BE2C (cell line): ENCODE measurements around the gene CCDC86.

Experiments
- DNase-seq: peaks from one replicate; pipeline ENCODE4 v3.0.0-alpha.2; 2020
- H3K27me3 ChIP-seq: fragments of 250-450 bp; sonication (Bioruptor Pico); 2 replicates; pipeline ENCODE4 v1.5.1; 2020; ENCODE audit warnings: mild to moderate bottlenecking
- H3K36me3 ChIP-seq: fragments of 250-450 bp; sonication (Bioruptor Pico); 2 replicates; pipeline ENCODE4 v1.5.1; 2020; ENCODE audit warnings: mild to moderate bottlenecking
- H3K4me1 ChIP-seq: fragments of 250-450 bp; sonication (Bioruptor Pico); 2 replicates; pipeline ENCODE4 v1.5.1; 2020
- H3K4me3 ChIP-seq: 2 replicates; pipeline ENCODE4 v1.5.1; 2011; ENCODE audit warnings: low read depth, low read length
- H3K9me3 ChIP-seq: fragments of 250-450 bp; sonication (Bioruptor Pico); 2 replicates; pipeline ENCODE4 v1.5.1; 2020
- TF ChIP-seq, protein P1 (sequence below): IDR thresholded peaks from 2 replicates; pipeline ENCODE4 v1.5.1; 2012; ENCODE audit warnings: mild to moderate bottlenecking, low read depth, low read length

Gene CCDC86

DNA sequence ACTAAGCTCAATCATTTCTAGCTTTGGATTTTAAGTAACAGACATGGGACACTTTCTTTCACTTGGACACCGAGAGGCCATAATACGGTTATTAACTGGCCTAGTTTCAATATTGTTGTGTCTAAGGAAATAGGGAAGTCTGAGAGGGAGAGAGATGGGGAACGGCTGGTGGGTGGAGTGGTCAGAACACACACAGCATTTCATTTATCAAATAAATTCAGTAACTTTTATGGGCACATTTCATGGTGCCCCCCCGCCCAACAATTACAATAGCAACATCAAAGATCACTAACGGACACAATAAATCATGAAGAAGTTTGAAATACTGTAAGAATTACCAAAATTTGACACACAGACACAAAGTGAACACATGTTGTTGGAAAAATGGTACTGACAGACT is 53.8 kb downstream of the CCDC86 start:
- Histone ChIP-seq H3K27me3 (no peaks in the 10 kb centered on the region), H3K4me1 (no peaks in the 10 kb centered on the region; the same call in 1 of the 2 replicates), H3K9me3 (no peaks in the 10 kb centered on the region), H3K4me3 (no peak overlapping the region), H3K36me3 (peaks cover 36% of the 10 kb centered on the region)
- no peak for DNase-seq
- TF ChIP-seq, protein P1, sequence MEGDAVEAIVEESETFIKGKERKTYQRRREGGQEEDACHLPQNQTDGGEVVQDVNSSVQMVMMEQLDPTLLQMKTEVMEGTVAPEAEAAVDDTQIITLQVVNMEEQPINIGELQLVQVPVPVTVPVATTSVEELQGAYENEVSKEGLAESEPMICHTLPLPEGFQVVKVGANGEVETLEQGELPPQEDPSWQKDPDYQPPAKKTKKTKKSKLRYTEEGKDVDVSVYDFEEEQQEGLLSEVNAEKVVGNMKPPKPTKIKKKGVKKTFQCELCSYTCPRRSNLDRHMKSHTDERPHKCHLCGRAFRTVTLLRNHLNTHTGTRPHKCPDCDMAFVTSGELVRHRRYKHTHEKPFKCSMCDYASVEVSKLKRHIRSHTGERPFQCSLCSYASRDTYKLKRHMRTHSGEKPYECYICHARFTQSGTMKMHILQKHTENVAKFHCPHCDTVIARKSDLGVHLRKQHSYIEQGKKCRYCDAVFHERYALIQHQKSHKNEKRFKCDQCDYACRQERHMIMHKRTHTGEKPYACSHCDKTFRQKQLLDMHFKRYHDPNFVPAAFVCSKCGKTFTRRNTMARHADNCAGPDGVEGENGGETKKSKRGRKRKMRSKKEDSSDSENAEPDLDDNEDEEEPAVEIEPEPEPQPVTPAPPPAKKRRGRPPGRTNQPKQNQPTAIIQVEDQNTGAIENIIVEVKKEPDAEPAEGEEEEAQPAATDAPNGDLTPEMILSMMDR: no peak

DNA sequence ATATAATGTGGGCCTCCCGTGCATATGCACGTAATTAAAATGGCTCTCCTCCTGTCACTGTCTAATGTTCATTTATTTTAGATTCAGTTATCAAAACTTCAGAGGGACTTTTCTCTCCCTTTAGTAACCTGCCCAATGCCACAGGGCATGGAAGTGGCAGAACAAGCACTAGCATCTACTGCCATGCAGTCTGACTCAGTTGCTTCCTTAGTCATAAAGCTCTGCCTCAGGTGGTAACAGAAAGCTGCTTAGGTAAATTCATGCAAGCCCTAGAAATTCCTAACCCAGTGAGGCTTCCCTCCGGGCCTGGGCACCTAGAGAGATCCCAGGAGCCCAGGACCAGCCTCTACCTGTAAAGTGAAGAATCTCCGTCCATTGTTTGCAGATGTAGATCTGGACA is 55.6 kb downstream of the CCDC86 start:
- Histone ChIP-seq H3K4me1 (no peaks in the 10 kb centered on the region), H3K27me3 (no peaks in the 10 kb centered on the region), H3K36me3 (peaks cover 43% of the 10 kb centered on the region), H3K4me3 (no peak overlapping the region), H3K9me3 (no peaks in the 10 kb centered on the region)
- TF ChIP-seq, protein P1: no peak
- no peak for DNase-seq

DNA sequence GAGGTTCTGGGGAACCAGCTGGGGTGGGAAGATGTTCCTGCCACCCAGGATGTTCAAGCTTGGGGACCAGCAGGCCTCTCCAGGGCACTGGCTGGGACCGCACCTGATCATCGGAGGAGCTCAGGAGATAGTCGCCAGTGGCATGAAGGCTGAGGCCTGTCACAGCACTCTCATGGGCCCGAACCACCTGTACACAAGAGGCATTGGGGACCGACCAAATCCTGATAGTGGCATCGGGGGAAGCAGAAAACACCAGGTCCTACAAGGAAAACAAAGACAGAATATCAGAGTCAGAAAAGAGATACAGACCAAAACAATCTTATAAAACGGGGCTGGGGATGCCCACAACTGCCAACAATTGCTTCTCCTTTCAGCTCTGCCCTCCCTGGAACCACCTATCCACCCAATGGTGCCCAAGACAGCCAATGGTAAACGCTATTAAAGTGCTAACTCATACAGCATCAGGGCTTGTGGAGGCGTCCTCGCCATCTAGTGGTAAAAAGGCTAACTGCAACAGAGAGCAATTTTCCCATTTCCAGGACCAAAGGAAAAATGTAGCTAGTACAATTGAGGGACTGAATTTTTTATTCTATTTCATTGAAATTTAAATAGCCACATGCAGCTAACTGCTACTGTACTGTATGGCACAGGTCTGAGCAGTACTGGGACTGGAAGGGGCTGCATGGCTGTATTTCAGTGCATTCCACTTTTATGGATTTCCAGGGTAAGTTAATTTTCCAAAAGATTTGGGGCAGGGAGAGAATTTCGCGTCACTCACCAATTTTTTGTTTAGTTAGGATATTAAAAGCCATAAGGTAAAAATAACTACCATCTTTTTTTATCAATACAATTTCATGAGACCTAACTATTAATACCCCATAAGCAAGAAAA is 57.4 kb downstream of the CCDC86 start:
- Histone ChIP-seq H3K4me1 (no peaks in the 10 kb centered on the region), H3K4me3 (no peak overlapping the region), H3K9me3 (no peaks in the 10 kb centered on the region), H3K27me3 (no peaks in the 10 kb centered on the region), H3K36me3 (peaks cover 43% of the 10 kb centered on the region)
- peak; percentile 30 for DNase-seq
- TF ChIP-seq, protein P1: peak; percentile 75

DNA sequence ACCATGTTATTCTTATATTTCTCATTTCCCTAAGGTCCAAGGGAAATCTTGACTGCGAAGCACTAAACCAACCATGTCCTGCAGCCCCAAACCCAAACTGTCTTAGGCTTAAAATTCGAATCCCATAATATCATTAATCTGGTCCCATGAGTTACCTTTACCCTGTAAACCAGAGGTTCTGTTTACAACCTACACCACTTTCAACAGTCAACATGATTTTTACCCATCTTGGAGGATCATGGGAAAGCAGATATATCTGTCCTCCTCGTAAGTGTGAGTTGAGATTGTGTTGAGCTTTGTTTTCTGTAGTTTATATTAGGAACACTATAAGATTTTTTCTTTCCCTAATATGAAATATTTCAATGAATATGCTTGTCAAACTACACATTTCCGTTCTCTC is 58.1 kb downstream of the CCDC86 start:
- no peaks in the 10 kb centered on the region for H3K27me3 ChIP-seq
- H3K9me3 ChIP-seq: no peaks in the 10 kb centered on the region
- TF ChIP-seq, protein P1: no peak
- no peak overlapping the region for H3K4me3 ChIP-seq
- no peak for DNase-seq
- H3K4me1 ChIP-seq: no peaks in the 10 kb centered on the region
- H3K36me3 ChIP-seq: peaks cover 43% of the 10 kb centered on the region
